CD4-positive, alpha-beta T cell treated with Interleukin-6 for 4 hours (primary cell): Measurements from ENCODE around the gene CHD9NB.

Source experiments
- DNase-seq: peaks from one replicate; pipeline ENCODE4 v3.0.0-alpha.2; 2020; ENCODE audit warnings: mixed read lengths

The CHD9NB gene

DNA sequence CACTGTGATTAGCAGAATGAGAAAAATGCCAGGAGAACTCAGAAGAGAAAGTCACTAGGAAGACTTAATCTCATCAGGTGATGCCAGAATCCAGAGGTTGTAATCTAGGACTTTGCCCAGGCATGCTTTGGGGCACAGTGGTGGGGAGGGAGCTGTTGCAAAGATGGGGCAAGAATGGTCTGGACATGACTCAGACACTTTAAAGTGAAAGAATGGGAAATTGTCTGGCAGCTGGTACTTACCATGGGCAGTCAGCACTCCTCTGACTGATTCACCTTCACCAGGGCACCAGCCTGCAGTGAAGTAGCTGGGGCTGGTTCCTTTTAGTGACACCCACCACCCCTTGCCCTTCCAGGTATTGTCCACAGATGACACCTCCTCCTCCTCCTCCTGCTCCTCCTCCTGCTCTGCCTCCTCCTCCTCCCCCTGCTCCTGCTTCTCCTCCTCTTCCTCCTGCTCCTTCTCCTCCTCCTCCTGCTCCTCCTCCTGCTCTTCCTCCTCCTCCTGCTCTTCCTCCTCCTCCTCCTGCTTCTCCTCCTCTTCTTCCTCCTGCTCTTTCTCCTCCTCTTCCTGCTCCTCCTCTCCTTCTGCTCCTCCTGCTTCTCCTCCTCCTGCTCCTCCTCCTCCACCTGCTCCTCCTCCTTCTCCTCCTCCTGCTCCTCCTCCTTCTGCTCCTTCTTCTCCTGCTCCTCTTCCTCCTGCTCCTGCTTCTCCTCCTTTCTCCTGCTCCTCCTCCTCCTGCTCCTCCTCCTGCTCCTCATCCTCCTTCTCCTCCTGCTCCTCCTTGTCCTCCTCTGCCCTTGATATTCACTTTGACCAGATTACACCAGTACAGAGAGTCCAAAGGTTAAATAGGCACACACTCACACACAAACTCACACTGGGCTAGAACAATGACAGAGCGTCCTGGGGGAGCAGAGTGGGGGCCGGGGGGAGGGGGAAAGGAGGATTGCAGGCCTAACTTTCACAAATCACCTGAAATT lies at the start of gene CHD9NB:
Gene CHD9NB (minus strand): TSS at position 379 of the 983 bp plus-strand sequence. CDS start 8,739 bp downstream, outside the sequence.
- DNase-seq = no peak

DNA sequence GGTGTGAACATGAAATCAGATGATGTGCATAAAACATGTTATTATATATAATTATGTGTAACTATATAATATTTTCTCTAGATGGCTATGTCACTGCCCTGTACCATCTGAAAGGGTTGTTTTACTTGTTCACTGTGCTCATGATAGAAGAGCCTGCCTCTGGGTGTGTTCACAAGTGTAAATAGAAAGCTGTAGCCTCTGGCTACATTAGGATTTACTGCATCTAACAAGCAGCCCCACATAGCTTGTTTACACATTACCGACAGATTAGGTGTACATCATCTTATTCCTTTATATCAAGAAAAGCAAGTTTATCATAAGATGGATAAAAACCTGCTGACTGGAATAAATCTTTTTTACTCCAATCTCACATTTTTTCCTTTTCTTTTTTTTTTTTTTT lies 48.2 kb upstream of the CHD9NB start:
- no peak for DNase-seq

GRCh38 chr16:53100131-53100748 lies 47.5 kb upstream of the CHD9NB start:
- DNase-seq = no peak

DNA sequence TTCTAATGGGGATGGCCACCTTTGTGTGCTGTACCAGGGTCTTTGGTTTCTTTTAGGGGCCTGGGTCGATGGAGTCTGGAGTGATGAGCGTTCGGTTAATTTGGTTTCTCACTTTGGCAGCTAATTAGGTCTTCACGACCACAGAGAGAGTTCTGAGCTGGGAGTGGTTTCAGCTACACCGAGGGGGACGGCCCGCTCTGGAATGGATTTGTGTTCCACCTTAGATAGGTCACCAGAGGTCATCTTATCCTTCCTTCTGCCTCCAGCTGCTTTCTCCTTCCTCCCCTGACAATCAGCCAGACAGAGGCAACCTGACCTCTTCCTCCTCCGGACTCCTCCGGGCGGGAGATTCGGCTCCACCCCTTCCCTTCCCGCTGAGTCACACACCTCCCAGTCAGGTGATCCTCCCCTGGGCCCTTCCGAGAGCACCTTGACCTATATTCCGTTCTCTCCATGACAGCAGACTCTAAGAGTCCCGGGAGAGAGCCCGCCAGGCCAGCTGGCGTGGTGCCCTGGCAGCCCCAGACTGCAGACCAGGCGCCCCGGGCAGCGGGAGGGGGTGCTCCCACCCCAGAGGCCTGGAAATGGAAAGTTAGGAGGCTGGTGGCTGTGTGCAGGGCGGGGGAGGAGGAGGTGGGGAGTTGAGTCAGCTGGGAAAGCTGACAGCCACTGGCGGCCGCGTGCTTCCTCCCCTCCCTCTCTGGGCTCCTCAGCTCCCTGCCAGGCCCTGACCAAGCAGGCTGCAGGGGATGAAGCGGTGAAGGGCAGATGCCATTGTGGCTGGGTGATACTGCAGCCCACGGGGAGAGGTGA lies 46.8 kb upstream of the CHD9NB start:
- DNase-seq = peak; percentile 70

DNA sequence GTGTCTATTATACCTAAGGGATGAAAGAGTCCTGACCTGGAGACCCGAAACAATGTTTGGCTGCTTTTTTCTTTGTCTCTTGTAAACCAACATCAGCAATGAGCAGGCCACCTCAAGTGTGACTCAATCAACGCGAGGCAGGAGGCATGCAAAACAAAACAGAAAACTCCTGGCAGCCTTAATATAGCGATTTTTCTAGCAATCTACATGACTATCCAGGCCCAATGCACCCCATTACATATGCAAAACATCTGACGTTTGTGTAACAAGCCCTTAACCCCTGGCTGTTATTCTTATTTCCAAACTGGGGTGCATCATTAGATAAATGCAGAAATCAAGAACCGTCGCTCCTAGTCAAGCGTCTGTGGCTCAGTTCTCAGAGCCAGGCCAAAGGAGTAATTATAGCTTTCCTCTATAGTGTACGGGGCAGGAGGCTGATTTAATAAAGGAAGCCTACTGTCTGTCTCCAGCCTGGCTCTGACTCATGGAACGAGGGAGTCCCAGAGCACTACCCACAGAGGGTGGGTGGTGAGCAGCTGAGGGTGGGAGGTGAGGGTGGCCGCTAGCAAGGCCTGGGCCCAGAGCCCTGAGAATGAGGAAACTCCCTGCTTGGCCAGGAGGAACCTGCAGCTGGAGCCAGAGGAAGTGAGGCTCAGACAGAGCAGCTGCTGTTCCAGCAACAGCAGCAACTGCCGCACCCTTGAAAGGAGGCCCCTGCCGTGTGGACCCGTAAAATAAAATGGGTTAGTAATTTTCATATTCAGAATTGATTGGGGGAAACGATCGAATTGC lies 46.0 kb upstream of the CHD9NB start:
- peak; percentile 45 for DNase-seq

DNA sequence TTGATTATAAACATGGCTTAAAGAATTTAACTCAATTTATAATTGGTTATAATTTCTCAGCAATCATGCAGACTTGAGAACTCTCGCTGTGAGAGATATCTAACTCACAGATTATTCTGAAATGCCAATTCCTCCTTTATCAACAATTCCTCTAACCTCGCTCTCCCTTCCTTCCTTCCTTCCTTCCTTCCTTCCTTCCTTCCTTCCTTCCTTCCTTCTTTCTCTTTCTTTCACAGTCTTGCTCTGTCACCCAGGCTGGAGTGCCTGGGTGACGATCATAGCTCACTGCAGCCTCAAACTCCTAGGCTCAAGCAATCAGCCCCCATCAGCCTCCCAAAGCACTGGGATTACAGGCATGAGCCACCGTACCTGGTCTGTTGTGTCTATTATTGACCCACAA lies 44.5 kb upstream of the CHD9NB start:
- DNase-seq = no peak

GRCh38 chr16:53094013-53094630 lies 41.4 kb upstream of the CHD9NB start:
- peak; percentile 46 for DNase-seq

- no peak for DNase-seq
Measured at GRCh38 chr16:53093162-53093744, 40.6 kb upstream of the CHD9NB start.

DNA sequence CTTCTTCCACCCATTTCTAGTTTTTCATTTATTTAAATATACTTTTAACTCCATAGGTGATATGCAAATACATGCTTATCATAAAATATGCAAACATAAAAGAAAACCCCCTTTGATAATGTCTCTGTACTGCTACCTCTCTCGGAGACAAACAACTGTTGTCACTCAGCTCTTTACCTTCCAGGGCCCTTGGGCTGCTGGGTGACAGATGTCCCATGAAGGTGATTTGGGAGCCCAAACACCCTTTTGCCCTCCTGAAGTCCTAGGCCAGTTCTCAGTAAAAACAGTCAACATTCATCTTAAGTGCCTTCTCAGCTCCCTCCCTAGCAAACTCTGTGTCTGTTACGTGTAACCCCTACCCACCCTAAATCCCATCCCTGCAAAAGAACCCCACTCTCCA lies 39.6 kb upstream of the CHD9NB start:
- no peak for DNase-seq

DNA sequence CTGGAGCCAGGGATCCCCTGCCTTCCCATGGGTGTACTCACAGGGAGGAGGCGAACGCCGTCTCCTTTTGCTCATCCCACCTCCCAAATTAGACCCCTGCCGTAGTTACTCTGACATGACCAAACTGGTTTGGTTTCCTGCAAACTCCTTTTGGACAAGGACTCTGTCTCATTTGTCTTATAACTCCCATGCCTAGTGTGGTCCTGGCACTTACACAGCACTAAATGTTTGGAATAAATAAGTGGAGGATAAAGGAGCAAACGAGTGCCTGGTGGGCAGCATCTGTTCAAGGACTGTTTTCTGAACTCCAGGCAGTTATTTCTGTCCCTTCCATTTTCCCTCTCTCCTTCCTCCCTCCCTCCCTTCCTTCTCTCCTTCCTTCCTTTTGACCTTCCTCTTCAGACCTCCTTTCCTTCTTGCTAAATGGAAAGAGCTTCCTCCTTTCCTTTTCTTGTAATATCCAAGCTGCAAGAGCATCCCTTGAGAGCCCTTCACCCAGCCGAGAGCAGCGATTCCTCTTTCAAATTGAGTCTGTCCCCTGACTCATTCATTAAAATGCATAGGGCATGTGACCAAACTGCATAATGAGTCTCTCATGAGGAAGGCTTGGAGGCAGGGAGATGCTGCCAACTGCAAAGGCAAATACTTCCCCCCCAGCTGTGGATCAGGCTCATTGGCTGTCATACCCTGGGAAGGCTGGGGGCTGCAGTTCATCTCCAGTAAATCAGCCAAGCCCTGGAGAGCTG lies 38.9 kb upstream of the CHD9NB start:
- DNase-seq = no peak

- DNase-seq = no peak
Measured at GRCh38 chr16:53090591-53091411, 38.1 kb upstream of the CHD9NB start.

- DNase-seq = no peak
Measured at GRCh38 chr16:53090286-53090590, 37.5 kb upstream of the CHD9NB start.

- no peak for DNase-seq
Measured at GRCh38 chr16:53089434-53090285, 37.0 kb upstream of the CHD9NB start.

DNA sequence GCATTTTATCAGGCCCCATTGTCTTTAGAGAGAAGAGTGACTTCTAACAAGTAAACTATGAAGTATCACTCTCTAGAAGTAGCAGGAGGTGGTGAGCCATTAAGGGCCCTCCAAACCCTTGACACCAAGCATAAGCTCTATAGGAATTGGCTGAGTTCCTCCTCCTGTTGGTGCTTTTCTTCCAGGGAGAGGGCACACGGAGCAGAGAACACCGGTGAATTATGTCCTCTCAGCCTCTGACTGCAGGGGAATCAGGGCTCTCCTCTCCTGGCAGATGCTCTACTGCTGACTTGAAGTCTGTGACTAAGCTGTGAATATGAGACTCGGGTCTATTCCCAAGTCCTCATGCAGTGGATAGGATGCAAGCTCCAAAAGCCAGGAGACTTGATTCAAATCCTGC lies 34.4 kb upstream of the CHD9NB start:
- no peak for DNase-seq

DNA sequence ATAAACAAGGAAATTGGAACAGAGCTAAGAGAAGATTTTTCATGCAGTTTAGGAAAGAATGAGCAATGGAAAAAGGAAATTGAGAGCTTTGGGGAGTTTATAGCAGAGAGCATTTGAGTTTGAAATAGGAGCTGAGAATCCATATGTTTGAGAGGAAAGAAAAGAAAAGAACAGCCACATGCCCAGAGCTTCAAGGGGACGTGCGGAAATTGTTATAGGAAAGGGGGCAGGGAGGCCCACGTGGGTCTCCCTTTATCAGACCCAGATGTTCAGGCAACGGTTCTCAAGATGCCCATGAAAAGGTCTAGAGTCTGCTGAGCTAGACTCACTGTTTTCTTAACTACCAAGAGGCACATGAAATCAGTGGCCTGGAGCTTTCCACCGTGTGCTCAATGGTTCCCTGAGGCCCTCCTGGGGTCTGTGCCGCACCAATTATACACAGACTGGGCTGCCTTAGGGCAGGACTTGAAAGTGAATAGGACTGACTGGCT lies 33.3 kb upstream of the CHD9NB start:
- no peak for DNase-seq

- no peak for DNase-seq
Measured at GRCh38 chr16:53085369-53085843, 32.7 kb upstream of the CHD9NB start.

- no peak for DNase-seq
Measured at GRCh38 chr16:53084746-53085334, 32.1 kb upstream of the CHD9NB start.

DNA sequence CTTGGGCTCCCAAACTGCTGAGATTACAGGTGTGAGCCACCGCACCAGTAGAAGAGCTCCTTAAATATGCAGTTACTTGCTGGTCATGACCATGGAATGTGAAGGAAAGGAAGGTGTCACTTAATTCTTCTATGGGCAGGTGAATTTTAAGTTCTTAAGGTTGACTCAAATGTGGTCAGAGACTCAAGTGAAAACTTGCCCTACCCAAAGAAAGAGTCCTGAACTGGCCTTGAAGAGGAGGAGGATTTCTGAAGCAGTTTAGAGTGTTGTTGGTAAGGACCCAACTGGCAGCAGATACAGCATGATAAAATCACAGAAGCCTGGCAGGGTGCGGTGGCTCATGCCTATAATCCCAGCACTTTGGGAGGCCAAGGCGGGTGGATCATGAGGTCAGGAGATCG lies 31.4 kb upstream of the CHD9NB start:
- DNase-seq = no peak
